ENCODE results near the gene KIAA1217. TPM values are rescaled to one million over a fixed set of nuclear protein-coding genes. Genes with fewer than 3 reads are reported as not detected.

KIAA1217 gene
- total and polyA plus RNA-seq, 2 of the 4 experiments (the other 2 are of a cell fraction), result 3.4 to 4.4 TPM

DNA sequence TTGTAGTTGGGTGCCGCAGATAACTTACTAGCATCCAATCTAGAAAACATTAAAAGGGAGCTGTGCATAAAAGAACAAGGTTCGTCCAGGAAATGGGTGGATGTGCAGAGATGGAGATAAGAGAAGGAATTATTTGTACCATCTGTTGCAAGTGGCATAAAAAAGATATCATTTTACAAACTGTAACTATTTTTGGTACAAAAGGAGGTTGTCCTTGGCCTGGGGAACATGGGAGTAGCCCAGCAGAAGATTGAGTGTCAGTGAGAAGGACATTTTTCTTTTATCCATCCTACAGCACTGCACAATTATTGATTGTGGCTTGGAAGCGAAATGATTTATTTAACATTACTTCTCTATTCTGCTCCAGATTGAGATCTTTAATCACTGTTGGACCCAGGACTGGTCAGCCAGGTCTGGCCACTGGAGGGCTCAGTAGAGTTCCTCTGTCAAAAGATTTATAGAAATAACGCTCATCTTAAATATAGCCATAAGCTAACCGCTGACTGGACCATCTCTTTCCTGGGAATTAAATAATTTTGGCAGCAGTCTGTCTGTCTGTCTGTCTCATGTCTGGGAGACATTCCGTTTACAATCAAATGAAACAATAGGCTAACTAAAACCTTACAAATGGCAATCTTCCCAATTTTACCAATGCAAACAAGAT, 254.1 kb downstream of the KIAA1217 start:
- 100% methylated on average over 2 of the region's 6 CpGs; no CpG with 5 or more reads in 1 of the 2 experiments for WGBS, 2 experiments (ENCODE audit: extremely low coverage in 2 of 2, insufficient read length in 1 of 2)
- ATAC-seq (ENCODE audit: low read depth), result no peak

More for the DNA sequence above, 254.1 kb downstream of the KIAA1217 start:
- no peak overlapping the region for H3K9ac ChIP-seq (ENCODE audit: low read depth, low read length)
- peak overlapping the region; percentile 75; the same call in 1 of the 3 replicates for H2BK15ac ChIP-seq (ENCODE audit: low read depth, low read length)
- no TSS peak for BruUV-seq (replicated peaks)
- no peaks in the 10 kb centered on the region for H4K20me1 ChIP-seq (ENCODE audit: insufficient read depth, low read length)
- no peak for DNase-seq
- H3K9me1 ChIP-seq (ENCODE audit: insufficient read depth, low read length), result peaks cover 21% of the 10 kb centered on the region
- peak overlapping the region; percentile 80 for H2AK5ac ChIP-seq (ENCODE audit: low read depth, low read length)
- peak overlapping the region; percentile 50 for H3K18ac ChIP-seq (ENCODE audit: low read depth, low read length)
- in situ Hi-C loops (cut with MboI; ENCODE audit: low sequenced_read_pairs) (no loop called here), intact Hi-C loops (cut with micrococcal nuclease) (no loop called here), dilution Hi-C loops (cut with HindIII; ENCODE audit: low sequenced_read_pairs, unreplicated experiment) (no loop called here)
- no peak overlapping the region for H3K56ac ChIP-seq (ENCODE audit: extremely low read depth, insufficient read depth, low read length)
- H4K8ac ChIP-seq (ENCODE audit: low read depth in 2 of 2, low read length in 2 of 2), result peak overlapping the region in 1 of 2 experiments; percentile 62; a peak in 3 of 4 replicates
- peaks cover 21% of the 10 kb centered on the region for H3K4me1 ChIP-seq (ENCODE audit: control insufficient read depth, insufficient read depth, low read length)
- peak overlapping the region; percentile 62; the same call in 1 of the 2 replicates for H2BK20ac ChIP-seq (ENCODE audit: low read depth, low read length)
- no peak overlapping the region for H4K91ac ChIP-seq (ENCODE audit: insufficient read depth, low read depth, low read length)
- POLR2A ChIA-PET (ENCODE audit: unreplicated experiment), result no interaction called here
- H3K14ac ChIP-seq (replicated peaks; ENCODE audit: low read depth, low read length), result no peak overlapping the region
- no peaks in the 10 kb centered on the region; a peak in 1 of 4 replicates for H3K79me1 ChIP-seq (ENCODE audit: low read depth in 1 of 2, low read length in 2 of 2)
- CTCF ChIA-PET, result no interaction called here
- H2AK9ac ChIP-seq (replicated peaks; ENCODE audit: low read depth, low read length, poor library complexity), result no peak overlapping the region
- H2BK5ac ChIP-seq (ENCODE audit: low read depth, low read length, poor library complexity, severe bottlenecking), result peak overlapping the region; percentile 95
- TF ChIP-seq, protein P1, sequence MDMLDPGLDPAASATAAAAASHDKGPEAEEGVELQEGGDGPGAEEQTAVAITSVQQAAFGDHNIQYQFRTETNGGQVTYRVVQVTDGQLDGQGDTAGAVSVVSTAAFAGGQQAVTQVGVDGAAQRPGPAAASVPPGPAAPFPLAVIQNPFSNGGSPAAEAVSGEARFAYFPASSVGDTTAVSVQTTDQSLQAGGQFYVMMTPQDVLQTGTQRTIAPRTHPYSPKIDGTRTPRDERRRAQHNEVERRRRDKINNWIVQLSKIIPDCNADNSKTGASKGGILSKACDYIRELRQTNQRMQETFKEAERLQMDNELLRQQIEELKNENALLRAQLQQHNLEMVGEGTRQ (IDR thresholded peaks at IDR 0.05; ENCODE audit: low read depth, low read length), result no peak
- TF ChIP-seq, protein P2, sequence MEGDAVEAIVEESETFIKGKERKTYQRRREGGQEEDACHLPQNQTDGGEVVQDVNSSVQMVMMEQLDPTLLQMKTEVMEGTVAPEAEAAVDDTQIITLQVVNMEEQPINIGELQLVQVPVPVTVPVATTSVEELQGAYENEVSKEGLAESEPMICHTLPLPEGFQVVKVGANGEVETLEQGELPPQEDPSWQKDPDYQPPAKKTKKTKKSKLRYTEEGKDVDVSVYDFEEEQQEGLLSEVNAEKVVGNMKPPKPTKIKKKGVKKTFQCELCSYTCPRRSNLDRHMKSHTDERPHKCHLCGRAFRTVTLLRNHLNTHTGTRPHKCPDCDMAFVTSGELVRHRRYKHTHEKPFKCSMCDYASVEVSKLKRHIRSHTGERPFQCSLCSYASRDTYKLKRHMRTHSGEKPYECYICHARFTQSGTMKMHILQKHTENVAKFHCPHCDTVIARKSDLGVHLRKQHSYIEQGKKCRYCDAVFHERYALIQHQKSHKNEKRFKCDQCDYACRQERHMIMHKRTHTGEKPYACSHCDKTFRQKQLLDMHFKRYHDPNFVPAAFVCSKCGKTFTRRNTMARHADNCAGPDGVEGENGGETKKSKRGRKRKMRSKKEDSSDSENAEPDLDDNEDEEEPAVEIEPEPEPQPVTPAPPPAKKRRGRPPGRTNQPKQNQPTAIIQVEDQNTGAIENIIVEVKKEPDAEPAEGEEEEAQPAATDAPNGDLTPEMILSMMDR (conservative IDR thresholded peaks at IDR 0.05; ENCODE audit: low read depth, low read length), result peak; percentile 22; the same call in 1 of the 2 replicates
- H4K5ac ChIP-seq (ENCODE audit: low read depth, low read length), result no peak overlapping the region
- H3K4me3 ChIP-seq (ENCODE audit: insufficient read depth, low read depth, low read length), result no peak overlapping the region
- no peak overlapping the region for H3K27ac ChIP-seq (ENCODE audit: insufficient read depth, low read length)
- H3K27me3 ChIP-seq (ENCODE audit: control insufficient read depth, insufficient read depth, low read length), result no peaks in the 10 kb centered on the region
- H3K23ac ChIP-seq (ENCODE audit: low read depth, low read length), result no peak overlapping the region
- H2BK120ac ChIP-seq (ENCODE audit: low read depth, low read length), result peak overlapping the region; percentile 17; the same call in 1 of the 2 replicates
- H3K4me2 ChIP-seq (ENCODE audit: low read depth, low read length), result no peak overlapping the region
- H3K4ac ChIP-seq (ENCODE audit: low read depth, low read length), result peak overlapping the region; percentile 15; the same call in 1 of the 2 replicates
- H3K36me3 ChIP-seq (ENCODE audit: control insufficient read depth, insufficient read depth, low read length), result no peaks in the 10 kb centered on the region
- H3K9me3 ChIP-seq (ENCODE audit: control insufficient read depth, insufficient read depth, low read length), result no peaks in the 10 kb centered on the region
- no peak overlapping the region for H2AFZ ChIP-seq (replicated peaks; ENCODE audit: low read length, poor library complexity)
